Smooth muscle cell (in vitro differentiated cells): ENCODE results near the gene ZMYM4. TPM values are rescaled to one million over a fixed set of nuclear protein-coding genes. Genes with fewer than 3 reads are reported as not detected.

Source experiments
- DNase-seq: peaks from one replicate; lab custom pipeline; 2025; ENCODE audit not compliant: unreplicated experiment; lab: John Stamatoyannopoulos, UW
- H2AFZ ChIP-seq: fragments of 200-600 bp; sonication (generic); 2 replicates; pipeline ENCODE4 v1.6.0; 2016; ENCODE audit warnings: antibody characterized with exemption, low read depth, mild to moderate bottlenecking
- H3F3A ChIP-seq: fragments of 200-600 bp; sonication (generic); 2 replicates; pipeline ENCODE4 v1.6.0; 2017; ENCODE audit warnings: antibody characterized with exemption, low read depth
- H3K27ac ChIP-seq: fragments of 200-600 bp; sonication (generic); 2 replicates; pipeline ENCODE4 v1.5.1; 2016; ENCODE audit warnings: low read depth, mild to moderate bottlenecking
- H3K27me3 ChIP-seq: fragments of 200-600 bp; sonication (generic); 2 replicates; pipeline ENCODE4 v1.6.1; 2016; ENCODE audit warnings: low read depth, mild to moderate bottlenecking
- H3K36me3 ChIP-seq: fragments of 200-600 bp; sonication (generic); 2 replicates; pipeline ENCODE4 v1.5.1; 2016; ENCODE audit warnings: low read depth
- H3K4me1 ChIP-seq: fragments of 200-600 bp; sonication (generic); 2 replicates; pipeline ENCODE4 v1.5.1; 2016; ENCODE audit warnings: low read depth
- H3K4me2 ChIP-seq: fragments of 200-600 bp; sonication (generic); 2 replicates; pipeline ENCODE4 v1.6.0; 2016; ENCODE audit warnings: mild to moderate bottlenecking
- H3K4me3 ChIP-seq: fragments of 200-600 bp; sonication (generic); 2 replicates; pipeline ENCODE4 v1.5.1; 2016; ENCODE audit warnings: mild to moderate bottlenecking
- H3K79me2 ChIP-seq: fragments of 200-600 bp; sonication (generic); 2 replicates; pipeline ENCODE4 v1.6.0; 2016; ENCODE audit warnings: low read depth, mild to moderate bottlenecking
- H3K9ac ChIP-seq: fragments of 200-600 bp; sonication (generic); 2 replicates; pipeline ENCODE4 v1.6.0; 2016; ENCODE audit warnings: low read depth
- H3K9me3 ChIP-seq: fragments of 200-600 bp; sonication (generic); replicated peaks from 2 replicates; pipeline ENCODE4 v1.5.1; 2016; ENCODE audit warnings: low read depth
- H4K20me1 ChIP-seq: fragments of 200-600 bp; sonication (generic); 2 replicates; pipeline ENCODE4 v1.6.0; 2016; ENCODE audit warnings: low read depth
- WGBS: methylation state at CpG from one replicate; pipeline ENCODE4 v1.1.7; 2016; ENCODE audit warnings: low lambda C conversion rate; 5-methylcytosine and 5-hydroxymethylcytosine counted together
- polyA plus RNA-seq: library from polyadenylated mRNA; unstranded; fragments of >200 nt; fragmentation: Nextera tagmentation; extraction: Ambion mirVana; gene quantifications from 2 replicates; pipeline ENCODE4 v1.2.1, GENCODE V29; 2016
- total RNA-seq: library from RNA; depleted of rRNA; stranded (reverse); fragments of >200 nt; gene quantifications from 2 replicates; pipeline ENCODE4 v1.2.3, GENCODE V29; 2014
- TF ChIP-seq, protein P1 (sequence below): fragments of 200-600 bp; sonication (generic); IDR thresholded peaks from 2 replicates; pipeline ENCODE4 v1.5.1; 2017; ENCODE audit warnings: borderline replicate concordance, mild to moderate bottlenecking, antibody characterized with exemption; ENCODE audit not compliant: insufficient read depth, poor library complexity, severe bottlenecking

ZMYM4 gene
- total and polyA plus RNA-seq, 2 experiments from 2014 or later = 18.7 to 27.2 TPM

DNA sequence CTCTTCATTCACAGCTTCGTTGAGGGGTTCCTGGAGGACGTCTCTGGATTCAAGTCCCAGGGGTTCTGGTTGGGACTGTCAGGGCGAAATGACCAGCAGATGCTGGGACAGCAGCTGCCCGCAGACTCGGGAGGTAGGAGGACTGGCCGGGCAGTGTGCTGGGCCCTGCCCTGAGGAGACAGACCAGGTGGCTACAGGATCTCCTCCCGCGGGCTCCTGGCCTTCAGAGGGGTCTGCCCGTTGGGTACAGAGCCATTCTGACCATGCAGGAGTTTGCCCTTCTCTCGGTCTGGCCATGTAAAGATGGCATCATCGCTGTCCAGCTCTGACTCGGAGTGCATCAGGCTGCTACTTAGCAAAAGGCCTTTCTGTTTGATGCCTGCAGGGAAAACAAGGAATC lies 166.2 kb downstream of the ZMYM4 start:
- Histone ChIP-seq H2AFZ (no peak overlapping the region), H3K4me2 (no peak overlapping the region), H3K9me3 (no peaks in the 10 kb centered on the region), H3K27me3 (no peaks in the 10 kb centered on the region), H3K4me3 (no peak overlapping the region), H4K20me1 (peaks cover 4% of the 10 kb centered on the region), H3F3A (no peaks in the 10 kb centered on the region), H3K4me1 (no peaks in the 10 kb centered on the region), H3K27ac (no peak overlapping the region), H3K36me3 (no peaks in the 10 kb centered on the region), H3K9ac (no peak overlapping the region), H3K79me2 (no peaks in the 10 kb centered on the region)
- 97% methylated on average over 12 of the region's 12 CpGs for WGBS
- DNase-seq = no peak
- TF ChIP-seq, protein P1, sequence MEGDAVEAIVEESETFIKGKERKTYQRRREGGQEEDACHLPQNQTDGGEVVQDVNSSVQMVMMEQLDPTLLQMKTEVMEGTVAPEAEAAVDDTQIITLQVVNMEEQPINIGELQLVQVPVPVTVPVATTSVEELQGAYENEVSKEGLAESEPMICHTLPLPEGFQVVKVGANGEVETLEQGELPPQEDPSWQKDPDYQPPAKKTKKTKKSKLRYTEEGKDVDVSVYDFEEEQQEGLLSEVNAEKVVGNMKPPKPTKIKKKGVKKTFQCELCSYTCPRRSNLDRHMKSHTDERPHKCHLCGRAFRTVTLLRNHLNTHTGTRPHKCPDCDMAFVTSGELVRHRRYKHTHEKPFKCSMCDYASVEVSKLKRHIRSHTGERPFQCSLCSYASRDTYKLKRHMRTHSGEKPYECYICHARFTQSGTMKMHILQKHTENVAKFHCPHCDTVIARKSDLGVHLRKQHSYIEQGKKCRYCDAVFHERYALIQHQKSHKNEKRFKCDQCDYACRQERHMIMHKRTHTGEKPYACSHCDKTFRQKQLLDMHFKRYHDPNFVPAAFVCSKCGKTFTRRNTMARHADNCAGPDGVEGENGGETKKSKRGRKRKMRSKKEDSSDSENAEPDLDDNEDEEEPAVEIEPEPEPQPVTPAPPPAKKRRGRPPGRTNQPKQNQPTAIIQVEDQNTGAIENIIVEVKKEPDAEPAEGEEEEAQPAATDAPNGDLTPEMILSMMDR = no peak

DNA sequence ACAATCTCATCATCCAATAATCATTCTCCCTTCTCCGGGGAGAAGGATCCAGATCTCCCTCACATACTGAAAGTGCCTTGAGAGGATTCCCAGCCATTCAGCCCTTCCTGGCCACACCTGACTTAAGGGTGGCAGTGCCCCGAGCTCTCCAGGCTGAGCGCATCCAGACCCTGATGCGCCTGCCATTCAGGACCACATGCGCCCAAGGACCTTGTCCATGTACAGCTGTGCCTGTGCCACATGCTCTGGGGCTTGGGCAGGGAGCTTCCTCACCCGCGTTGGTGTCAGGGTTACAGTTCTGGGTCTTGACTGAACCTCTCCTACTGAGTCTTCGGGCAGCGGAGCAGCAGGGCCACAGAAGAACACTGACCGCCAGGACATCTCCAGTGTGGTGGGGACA lies 167.6 kb downstream of the ZMYM4 start:
- Histone ChIP-seq H2AFZ (no peak overlapping the region), H3F3A (no peaks in the 10 kb centered on the region), H3K9me3 (no peaks in the 10 kb centered on the region), H3K4me2 (no peak overlapping the region), H3K36me3 (no peaks in the 10 kb centered on the region), H3K79me2 (no peaks in the 10 kb centered on the region), H3K27me3 (no peaks in the 10 kb centered on the region), H3K9ac (no peak overlapping the region), H3K4me3 (no peak overlapping the region), H3K4me1 (no peaks in the 10 kb centered on the region), H4K20me1 (no peaks in the 10 kb centered on the region), H3K27ac (no peak overlapping the region)
- 98% methylated on average over 10 of the region's 10 CpGs for WGBS
- TF ChIP-seq, protein P1 = no peak
- no peak for DNase-seq

DNA sequence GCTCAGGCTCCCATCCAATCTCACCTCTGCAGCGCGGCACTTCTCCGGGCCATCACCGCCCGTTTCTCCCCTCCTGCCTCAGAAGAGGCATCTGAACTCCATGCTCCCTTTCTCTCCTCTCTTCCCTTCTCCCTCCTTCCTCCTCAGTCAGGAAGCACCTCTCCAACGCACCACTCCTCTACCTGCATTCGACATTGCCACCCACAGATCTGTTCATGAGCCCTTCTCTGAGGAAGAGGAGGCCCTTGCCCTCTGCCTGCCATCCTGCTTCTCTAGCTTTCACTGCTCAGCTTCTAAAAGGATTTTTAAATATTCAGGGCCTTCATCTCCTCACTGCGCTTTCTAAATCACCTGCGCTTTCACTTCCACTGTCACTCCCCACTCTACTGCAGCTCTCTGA lies 168.7 kb downstream of the ZMYM4 start:
- Histone ChIP-seq H3K4me3 (no peak overlapping the region), H3K9ac (no peak overlapping the region), H3K27ac (no peak overlapping the region), H3F3A (no peaks in the 10 kb centered on the region), H3K9me3 (no peaks in the 10 kb centered on the region), H2AFZ (no peak overlapping the region), H3K4me2 (no peak overlapping the region), H4K20me1 (no peaks in the 10 kb centered on the region), H3K27me3 (no peaks in the 10 kb centered on the region), H3K79me2 (no peaks in the 10 kb centered on the region), H3K36me3 (no peaks in the 10 kb centered on the region), H3K4me1 (no peaks in the 10 kb centered on the region)
- WGBS = 95% methylated on average over 9 of the region's 9 CpGs
- no peak for DNase-seq
- TF ChIP-seq, protein P1 = no peak

DNA sequence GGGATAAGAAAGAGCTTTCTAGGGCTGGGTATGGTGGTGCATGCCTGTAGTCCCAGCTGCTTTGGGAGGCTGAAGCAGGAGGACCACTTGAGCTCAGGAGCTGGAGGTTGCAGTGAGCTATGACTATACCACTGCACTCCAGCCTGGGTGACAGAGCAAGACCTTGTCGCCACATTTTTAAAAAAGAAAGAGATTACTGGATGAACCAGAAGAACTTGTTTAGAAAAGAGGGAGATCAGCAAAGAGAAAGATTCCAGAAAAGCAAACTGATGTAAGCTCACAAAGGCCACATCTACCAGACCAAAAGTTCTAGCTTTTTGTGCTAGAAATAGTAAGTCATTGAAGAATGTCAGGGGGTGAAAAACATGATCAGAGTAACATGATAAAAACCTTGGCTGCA lies 171.1 kb downstream of the ZMYM4 start:
- Histone ChIP-seq H2AFZ (no peak overlapping the region), H3K9me3 (no peaks in the 10 kb centered on the region), H3K27me3 (no peaks in the 10 kb centered on the region), H3K36me3 (no peaks in the 10 kb centered on the region), H3F3A (no peaks in the 10 kb centered on the region), H3K79me2 (no peaks in the 10 kb centered on the region), H4K20me1 (no peaks in the 10 kb centered on the region), H3K4me1 (no peaks in the 10 kb centered on the region), H3K9ac (no peak overlapping the region), H3K27ac (no peak overlapping the region), H3K4me3 (no peak overlapping the region), H3K4me2 (no peak overlapping the region)
- TF ChIP-seq, protein P1 = no peak
- 72% methylated on average over 1 of the region's 1 CpG for WGBS
- DNase-seq = no peak
